Kidney tubule cell (primary cell): ENCODE measurements around the gene DOCK4.

Source experiments
- DNase-seq: peaks from one replicate; pipeline ENCODE4 v3.0.0-alpha.2; 2018; ENCODE audit warnings: low spot score

DOCK4 gene

GRCh38 chr7:112079673-112080072 lies 126.5 kb downstream of the DOCK4 start:
- DNase-seq, result no peak

GRCh38 chr7:112079122-112079521 lies 127.1 kb downstream of the DOCK4 start:
- no peak for DNase-seq

GRCh38 chr7:112076324-112076723 lies 129.9 kb downstream of the DOCK4 start:
- no peak for DNase-seq

- DNase-seq, result no peak
These were observed 131.7 kb downstream of the DOCK4 start for GRCh38 chr7:112074464-112074863.

- DNase-seq, result no peak
These were observed 132.7 kb downstream of the DOCK4 start for GRCh38 chr7:112073530-112073929.

GRCh38 chr7:112072541-112073245 lies 133.5 kb downstream of the DOCK4 start:
- no peak for DNase-seq

- peak; percentile 59 for DNase-seq
These were observed 134.3 kb downstream of the DOCK4 start for GRCh38 chr7:112071856-112072255.

GRCh38 chr7:112070674-112071256 lies 135.4 kb downstream of the DOCK4 start:
- DNase-seq, result no peak

GRCh38 chr7:112069879-112070321 lies 136.3 kb downstream of the DOCK4 start:
- DNase-seq, result peak; percentile 79

- DNase-seq, result no peak
These were observed 137.2 kb downstream of the DOCK4 start for GRCh38 chr7:112068967-112069366.

- peak; percentile 93 for DNase-seq
These were observed 138.3 kb downstream of the DOCK4 start for GRCh38 chr7:112067632-112068540.

GRCh38 chr7:112067200-112067599 lies 139.0 kb downstream of the DOCK4 start:
- peak; percentile 87 for DNase-seq

- DNase-seq, result no peak
These were observed 140.4 kb downstream of the DOCK4 start for GRCh38 chr7:112065758-112066157.

GRCh38 chr7:112064627-112065385 lies 141.4 kb downstream of the DOCK4 start:
- peak; percentile 81 for DNase-seq

GRCh38 chr7:112063974-112064373 lies 142.2 kb downstream of the DOCK4 start:
- DNase-seq, result no peak

- DNase-seq, result no peak
These were observed 145.1 kb downstream of the DOCK4 start for GRCh38 chr7:112061051-112061450.

GRCh38 chr7:112060625-112061024 lies 145.6 kb downstream of the DOCK4 start:
- no peak for DNase-seq

GRCh38 chr7:112059675-112060074 lies 146.5 kb downstream of the DOCK4 start:
- DNase-seq, result no peak

GRCh38 chr7:112058686-112059085 lies 147.5 kb downstream of the DOCK4 start:
- no peak for DNase-seq

- peak; percentile 55 for DNase-seq
These were observed 149.8 kb downstream of the DOCK4 start for GRCh38 chr7:112056409-112056808.

- no peak for DNase-seq
These were observed 152.5 kb downstream of the DOCK4 start for GRCh38 chr7:112053737-112054069.
